Neuronal stem cell (in vitro differentiated cells): ENCODE results near the gene PEMT.

Experiments
- DNase-seq: peaks from one replicate; pipeline ENCODE4 v3.0.0-alpha.2; 2013; ENCODE audit warnings: low spot score
- H2AFZ ChIP-seq: one replicate; pipeline ENCODE4 v1.6.1; 2013; ENCODE audit warnings: mild to moderate bottlenecking, low read length, inconsistent platforms
- H2AK5ac ChIP-seq: 2 replicates; pipeline ENCODE4 v1.6.1; 2013; ENCODE audit warnings: low read depth, mild to moderate bottlenecking, inconsistent platforms, low read length, moderate library complexity, mixed read lengths
- H2BK120ac ChIP-seq: 2 replicates; pipeline ENCODE4 v1.6.1; 2013; ENCODE audit warnings: low read depth, mild to moderate bottlenecking, inconsistent platforms, low read length, moderate library complexity, mixed read lengths
- H2BK12ac ChIP-seq: one replicate; pipeline ENCODE4 v1.6.1; 2013; ENCODE audit warnings: low read length, inconsistent platforms
- H2BK15ac ChIP-seq: 2 replicates; pipeline ENCODE4 v1.6.1; 2013; ENCODE audit warnings: mild to moderate bottlenecking, low read length, inconsistent platforms, mixed read lengths
- H2BK5ac ChIP-seq: one replicate; pipeline ENCODE4 v1.6.1; 2013; ENCODE audit warnings: inconsistent platforms, mild to moderate bottlenecking, low read length, moderate library complexity
- H3K14ac ChIP-seq: one replicate; pipeline ENCODE4 v1.6.1; 2013; ENCODE audit warnings: low read length, inconsistent platforms
- H3K18ac ChIP-seq: 2 replicates; pipeline ENCODE4 v1.6.1; 2013; ENCODE audit warnings: low read length, inconsistent platforms
- H3K23ac ChIP-seq: 2 replicates; pipeline ENCODE4 v1.6.1; 2013; ENCODE audit warnings: low read depth, mild to moderate bottlenecking, mixed read lengths, low read length, inconsistent platforms; ENCODE audit not compliant: poor library complexity
- H3K27ac ChIP-seq: replicated peaks from 3 replicates; pipeline ENCODE4 v1.5.1; 2013; ENCODE audit warnings: low read length, inconsistent platforms
- H3K27me3 ChIP-seq, 3 experiments: 2 replicates each; pipeline ENCODE4 v1.6.1; 2013; ENCODE audit warnings: low read length in 3 of 3, mild to moderate bottlenecking in 2 of 3, inconsistent platforms in 1 of 3, low read depth in 1 of 3, mixed read lengths in 1 of 3, moderate library complexity in 1 of 3; ENCODE audit not compliant: control insufficient read depth in 3 of 3, insufficient read depth in 3 of 3
- H3K36me3 ChIP-seq, 2 donors: replicated peaks in 1 of 2; 2 replicates each; pipeline ENCODE4 v1.6.1; 2013; ENCODE audit warnings: low read length in 2 of 2; ENCODE audit not compliant: control insufficient read depth in 2 of 2, insufficient read depth in 2 of 2
- H3K4ac ChIP-seq: 2 replicates; pipeline ENCODE4 v1.6.1; 2013; ENCODE audit warnings: inconsistent platforms, mild to moderate bottlenecking, low read length, moderate library complexity
- H3K4me1 ChIP-seq, 2 donors: 1 replicate in 1 of 2; 2 replicates in 1 of 2; pipeline ENCODE4 v1.6.1; 2013; ENCODE audit warnings: low read length in 2 of 2, low read depth in 1 of 2; ENCODE audit not compliant: control insufficient read depth in 2 of 2, insufficient read depth in 1 of 2
- H3K4me2 ChIP-seq: one replicate; pipeline ENCODE4 v1.6.1; 2013; ENCODE audit warnings: mild to moderate bottlenecking, low read length, inconsistent platforms; ENCODE audit not compliant: insufficient read depth, poor library complexity, severe bottlenecking
- H3K4me3 ChIP-seq, 2 donors: 2 replicates each; pipeline ENCODE4 v1.5.1; 2013; ENCODE audit warnings: low read length in 2 of 2, mild to moderate bottlenecking in 2 of 2, inconsistent platforms in 1 of 2, moderate library complexity in 1 of 2
- H3K79me1 ChIP-seq: one replicate; pipeline ENCODE4 v1.6.1; 2013; ENCODE audit warnings: low read depth, mild to moderate bottlenecking, inconsistent platforms, low read length, moderate library complexity
- H3K9ac ChIP-seq: one replicate; pipeline ENCODE4 v1.6.1; 2013; ENCODE audit warnings: mild to moderate bottlenecking, low read depth, low read length, inconsistent platforms; ENCODE audit not compliant: poor library complexity
- H3K9me3 ChIP-seq, 2 donors: replicated peaks in 1 of 2; 2 replicates each; pipeline versions ENCODE3 to v1.6.1; 2013; ENCODE audit warnings: low read length in 2 of 2, mild to moderate bottlenecking in 2 of 2, inconsistent platforms in 1 of 2, low read depth in 1 of 2, mixed read lengths in 1 of 2, moderate library complexity in 1 of 2; ENCODE audit not compliant: control insufficient read depth in 2 of 2, insufficient read depth in 1 of 2
- H4K8ac ChIP-seq: one replicate; pipeline ENCODE4 v1.6.1; 2013; ENCODE audit warnings: low read depth, mild to moderate bottlenecking, inconsistent platforms, low read length, moderate library complexity
- H4K91ac ChIP-seq: one replicate; pipeline ENCODE4 v1.6.1; 2013; ENCODE audit warnings: low read length, low read depth, mild to moderate bottlenecking, inconsistent platforms; ENCODE audit not compliant: poor library complexity
- WGBS, 2 donors: extraction: QIAGEN DNeasy Blood & Tissue Kit; methylation state at CpG; one replicate each; pipeline ENCODE4 v1.1.7; 2013; ENCODE audit warnings: missing lambda C conversion rate in 2 of 2, mixed read lengths in 1 of 2; ENCODE audit not compliant: insufficient read length in 2 of 2, insufficient replicate concordance in 1 of 2; ENCODE audit errors: extremely low coverage in 2 of 2; 5-methylcytosine and 5-hydroxymethylcytosine counted together

Gene PEMT

GRCh38 chr17:17472333-17472920 lies 119.1 kb downstream of the PEMT start:
- no peak overlapping the region for H3K23ac ChIP-seq
- H3K18ac ChIP-seq: no peak overlapping the region
- no peak overlapping the region for H2AK5ac ChIP-seq
- no CpG with 5 or more reads among the region's 8 CpGs for WGBS, 2 donors
- H2AFZ ChIP-seq: peak overlapping the region; percentile 90
- peaks cover 2% of the 10 kb centered on the region for H3K79me1 ChIP-seq
- H3K4ac ChIP-seq: no peak overlapping the region
- H3K9me3 ChIP-seq: no peaks in the 10 kb centered on the region
- no peak overlapping the region for H4K91ac ChIP-seq
- no peak overlapping the region for H3K4me3 ChIP-seq
- no peak overlapping the region for H2BK5ac ChIP-seq
- H3K14ac ChIP-seq: no peak overlapping the region
- H4K8ac ChIP-seq: no peak overlapping the region
- no peak overlapping the region for H3K27ac ChIP-seq
- H3K4me1 ChIP-seq: peaks cover 6 to 9% of the 10 kb centered on the region in 2 donors
- H3K36me3 ChIP-seq: no peaks in the 10 kb centered on the region
- H3K27me3 ChIP-seq: peaks cover 0 to 3% (median 0%) of the 10 kb centered on the region in 3 experiments
- H2BK12ac ChIP-seq: no peak overlapping the region
- H3K4me2 ChIP-seq: no peak overlapping the region
- H2BK15ac ChIP-seq: no peak overlapping the region
- H2BK120ac ChIP-seq: no peak overlapping the region
- no peak overlapping the region for H3K9ac ChIP-seq
- DNase-seq: no peak

- H3K9ac ChIP-seq: no peak overlapping the region
- no peak overlapping the region for H3K4me3 ChIP-seq
Measured at GRCh38 chr17:17469996-17470395, 121.5 kb downstream of the PEMT start.

GRCh38 chr17:17469358-17469757 lies 122.2 kb downstream of the PEMT start:
- no peak for DNase-seq
- Histone ChIP-seq H2BK120ac (no peak overlapping the region), H2BK5ac (no peak overlapping the region), H3K18ac (no peak overlapping the region), H3K79me1 (no peaks in the 10 kb centered on the region), H2AK5ac (no peak overlapping the region), H3K23ac (no peak overlapping the region), H3K9me3 (no peaks in the 10 kb centered on the region), H3K4me2 (no peak overlapping the region), H2BK12ac (no peak overlapping the region), H3K4me1 (peaks cover 9 to 10% of the 10 kb centered on the region in 2 donors), H3K9ac (no peak overlapping the region), H4K91ac (no peak overlapping the region), H3K27ac (no peak overlapping the region), H3K4ac (no peak overlapping the region), H3K36me3 (no peaks in the 10 kb centered on the region), H3K4me3 (no peak overlapping the region), H3K14ac (no peak overlapping the region), H4K8ac (no peak overlapping the region), H2AFZ (no peak overlapping the region), H2BK15ac (no peak overlapping the region), H3K27me3 (peaks cover 0 to 16% (median 0%) of the 10 kb centered on the region in 3 experiments)
- WGBS, 2 donors: no CpG with 5 or more reads among the region's 4 CpGs

More at GRCh38 chr17:17469996-17470395, 121.5 kb downstream of the PEMT start:
- H4K91ac ChIP-seq: no peak overlapping the region
- peak overlapping the region; percentile 68 for H2BK15ac ChIP-seq
- H4K8ac ChIP-seq: no peak overlapping the region
- no peak overlapping the region for H3K4me2 ChIP-seq
- H2BK120ac ChIP-seq: no peak overlapping the region
- peak overlapping the region; percentile 3 for H2BK5ac ChIP-seq
- H3K18ac ChIP-seq: no peak overlapping the region
- H2AFZ ChIP-seq: no peak overlapping the region
- H3K4me1 ChIP-seq: peaks cover 9 to 10% of the 10 kb centered on the region in 2 donors
- H3K23ac ChIP-seq: no peak overlapping the region
- H3K9me3 ChIP-seq: no peaks in the 10 kb centered on the region
- no CpG with 5 or more reads among the region's 3 CpGs for WGBS, 2 donors
- H2AK5ac ChIP-seq: peak overlapping the region; percentile 25
- H3K14ac ChIP-seq: no peak overlapping the region
- no peak for DNase-seq
- no peak overlapping the region for H3K27ac ChIP-seq
- no peak overlapping the region for H2BK12ac ChIP-seq
- H3K79me1 ChIP-seq: no peaks in the 10 kb centered on the region
- peaks cover 0 to 14% (median 0%) of the 10 kb centered on the region in 3 experiments for H3K27me3 ChIP-seq
- H3K4ac ChIP-seq: no peak overlapping the region
- no peaks in the 10 kb centered on the region for H3K36me3 ChIP-seq

GRCh38 chr17:17468217-17469010 lies 123.1 kb downstream of the PEMT start:
- H2AFZ ChIP-seq: no peak overlapping the region
- H3K36me3 ChIP-seq: no peaks in the 10 kb centered on the region
- no peak overlapping the region for H3K4ac ChIP-seq
- peaks cover 9 to 10% of the 10 kb centered on the region in 2 donors for H3K4me1 ChIP-seq
- H2BK15ac ChIP-seq: no peak overlapping the region
- no peak overlapping the region for H2BK12ac ChIP-seq
- no peaks in the 10 kb centered on the region for H3K9me3 ChIP-seq
- no peak overlapping the region for H2BK5ac ChIP-seq
- H3K9ac ChIP-seq: no peak overlapping the region
- H3K27me3 ChIP-seq: peaks cover 0 to 24% (median 0%) of the 10 kb centered on the region in 3 experiments
- H3K23ac ChIP-seq: no peak overlapping the region
- no CpG with 5 or more reads among the region's 5 CpGs for WGBS, 2 donors
- DNase-seq: no peak
- no peak overlapping the region for H4K8ac ChIP-seq
- no peak overlapping the region for H3K4me2 ChIP-seq
- no peak overlapping the region for H3K4me3 ChIP-seq
- no peak overlapping the region for H3K18ac ChIP-seq
- H2BK120ac ChIP-seq: no peak overlapping the region
- H3K79me1 ChIP-seq: no peaks in the 10 kb centered on the region
- H2AK5ac ChIP-seq: no peak overlapping the region
- no peak overlapping the region for H3K14ac ChIP-seq
- H3K27ac ChIP-seq: no peak overlapping the region
- H4K91ac ChIP-seq: no peak overlapping the region
